Epithelial cell of esophagus (primary cell): Measurements from ENCODE around the gene HAUS7.

Experiments
- DNase-seq: peaks from one replicate; pipeline ENCODE4 v3.0.0; 2010; ENCODE audit warnings: low read depth
- H3K4me3 ChIP-seq: 2 replicates; pipeline ENCODE4 v1.5.1; 2011; ENCODE audit warnings: mild to moderate bottlenecking, low read length, control low read depth
- CTCF ChIP-seq: IDR thresholded peaks from 2 replicates; pipeline ENCODE4 v1.5.1; 2011; ENCODE audit warnings: low read depth, mild to moderate bottlenecking, low read length, control low read depth, inconsistent platforms; ENCODE audit not compliant: insufficient read depth; ENCODE audit errors: missing control alignments

HAUS7 gene

GRCh38 chrX:153446950-153447580 is 23.3 kb downstream of the HAUS7 start:
- peak; percentile 8 for DNase-seq
- no peak overlapping the region for H3K4me3 ChIP-seq
- no peak for TF ChIP-seq CTCF

- no peak for TF ChIP-seq CTCF
- no peak overlapping the region for H3K4me3 ChIP-seq
- DNase-seq = no peak
Observed at GRCh38 chrX:153446636-153446936, 23.8 kb downstream of the HAUS7 start.

GRCh38 chrX:153445856-153446635 is 24.3 kb downstream of the HAUS7 start, which contains the start of gene TREX2:
Gene TREX2 (minus strand): TSS chrX:153446056. CDS start chrX:153445430, 626 bp downstream.
- no peak within 1 kb of the TSS for H3K4me3 ChIP-seq
- no peak for DNase-seq
- TF ChIP-seq CTCF = no peak

GRCh38 chrX:153445106-153445855 is 25.1 kb downstream of the HAUS7 start:
- no peak overlapping the region for H3K4me3 ChIP-seq
- no peak for TF ChIP-seq CTCF
- DNase-seq = no peak

GRCh38 chrX:153444333-153445011 is 25.9 kb downstream of the HAUS7 start:
- no peak for DNase-seq
- TF ChIP-seq CTCF = no peak
- no peak overlapping the region for H3K4me3 ChIP-seq

GRCh38 chrX:153443476-153444332 is 26.7 kb downstream of the HAUS7 start:
- peak; percentile 6 for DNase-seq
- no peak for TF ChIP-seq CTCF

More at GRCh38 chrX:153443476-153444332, 26.7 kb downstream of the HAUS7 start:
- H3K4me3 ChIP-seq = no peak overlapping the region
